HG03280 (cell line): ENCODE results near the gene MCIDAS.

ENCODE experiments used
- ATAC-seq: cut with Tn5 transposase; IDR thresholded peaks from one replicate; pipeline ENCODE4 v1.9.1; 2021; ENCODE audit warnings: mild to moderate bottlenecking, moderate library complexity; ENCODE audit not compliant: unreplicated experiment

Gene MCIDAS

GRCh38 chr5:55222985-55223811 is 3.9 kb downstream of the MCIDAS start:
- no peak for ATAC-seq

GRCh38 chr5:55222092-55222984 is 4.8 kb downstream of the MCIDAS start:
- no peak for ATAC-seq

- ATAC-seq = no peak
Measured at GRCh38 chr5:55220433-55221185, 6.5 kb downstream of the MCIDAS start.

GRCh38 chr5:55219770-55220169 is 7.3 kb downstream of the MCIDAS start:
- ATAC-seq = no peak

- no peak for ATAC-seq
Measured at GRCh38 chr5:55218967-55219366, 8.1 kb downstream of the MCIDAS start.

- no peak for ATAC-seq
Measured at GRCh38 chr5:55211184-55211874, 15.8 kb downstream of the MCIDAS start.

- ATAC-seq = no peak
Measured at GRCh38 chr5:55205001-55205400, 22.1 kb downstream of the MCIDAS start.

GRCh38 chr5:55191165-55191564 is 36.0 kb downstream of the MCIDAS start:
- ATAC-seq = no peak

- no peak for ATAC-seq
Measured at GRCh38 chr5:55188656-55189540, 38.2 kb downstream of the MCIDAS start.

GRCh38 chr5:55187370-55187769 is 39.7 kb downstream of the MCIDAS start:
- ATAC-seq = no peak

GRCh38 chr5:55180016-55180415 is 47.1 kb downstream of the MCIDAS start:
- no peak for ATAC-seq

- ATAC-seq = no peak
Measured at GRCh38 chr5:55177078-55177477, 50.0 kb downstream of the MCIDAS start.

GRCh38 chr5:55176176-55176818 is 50.8 kb downstream of the MCIDAS start:
- no peak for ATAC-seq

- ATAC-seq = no peak
Measured at GRCh38 chr5:55175781-55176175, 51.3 kb downstream of the MCIDAS start.

GRCh38 chr5:55173687-55174230 is 53.4 kb downstream of the MCIDAS start:
- ATAC-seq = peak; percentile 8

- ATAC-seq = peak; percentile 90
Measured at GRCh38 chr5:55172937-55173686, 54.0 kb downstream of the MCIDAS start, which contains the start of gene CDC20B. CDC20B (minus strand) TSS chr5:55173177; CDS start chr5:55173000, 177 bp downstream.

- peak; percentile 52 for ATAC-seq
Measured at GRCh38 chr5:55172051-55172899, 54.8 kb downstream of the MCIDAS start.
